Endothelial cell of hepatic sinusoid (primary cell): ENCODE data around the gene BRINP1.

ENCODE experiments used
- in situ Hi-C: cut with HindIII; loops from 2 replicates; pipeline ENCODE4 v1.10.0; 2017; ENCODE audit warnings: low sequenced_read_pairs

The BRINP1 gene

GRCh38 chr9:119343059-119343990 is 25.9 kb downstream of the BRINP1 start:
- in situ Hi-C loops, result no loop called here

- in situ Hi-C loops, result no loop called here
Observed at GRCh38 chr9:119339056-119339455, 30.2 kb downstream of the BRINP1 start.

- in situ Hi-C loops, result no loop called here
Observed at GRCh38 chr9:119337573-119337972, 31.7 kb downstream of the BRINP1 start.

GRCh38 chr9:119334745-119335144 is 34.5 kb downstream of the BRINP1 start:
- in situ Hi-C loops, result no loop called here

GRCh38 chr9:119333507-119334229 is 35.6 kb downstream of the BRINP1 start:
- in situ Hi-C loops, result no loop called here

GRCh38 chr9:119332522-119332921 is 36.7 kb downstream of the BRINP1 start:
- in situ Hi-C loops, result no loop called here

- in situ Hi-C loops, result no loop called here
Observed at GRCh38 chr9:119322184-119322583, 47.1 kb downstream of the BRINP1 start.

- in situ Hi-C loops, result no loop called here
Observed at GRCh38 chr9:119318371-119318770, 50.9 kb downstream of the BRINP1 start.

- in situ Hi-C loops, result no loop called here
Observed at GRCh38 chr9:119313846-119314245, 55.4 kb downstream of the BRINP1 start.

- in situ Hi-C loops, result no loop called here
Observed at GRCh38 chr9:119310741-119311140, 58.5 kb downstream of the BRINP1 start.

- in situ Hi-C loops, result no loop called here
Observed at GRCh38 chr9:119307471-119307870, 61.8 kb downstream of the BRINP1 start.

GRCh38 chr9:119304555-119304954 is 64.7 kb downstream of the BRINP1 start:
- in situ Hi-C loops, result no loop called here

- in situ Hi-C loops, result no loop called here
Observed at GRCh38 chr9:119302988-119303698, 66.1 kb downstream of the BRINP1 start.

GRCh38 chr9:119298076-119298853 is 71.0 kb downstream of the BRINP1 start:
- in situ Hi-C loops, result no loop called here

GRCh38 chr9:119291554-119291953 is 77.7 kb downstream of the BRINP1 start:
- in situ Hi-C loops, result no loop called here

- in situ Hi-C loops, result no loop called here
Observed at GRCh38 chr9:119289740-119290433, 79.3 kb downstream of the BRINP1 start.

- in situ Hi-C loops, result no loop called here
Observed at GRCh38 chr9:119284587-119285337, 84.5 kb downstream of the BRINP1 start.

- in situ Hi-C loops, result no loop called here
Observed at GRCh38 chr9:119284118-119284517, 85.1 kb downstream of the BRINP1 start.

- in situ Hi-C loops, result no loop called here
Observed at GRCh38 chr9:119283078-119283794, 86.0 kb downstream of the BRINP1 start.
